GM19463 (cell line): ENCODE measurements around the gene FBXW5.

Source experiments
- ATAC-seq: cut with Tn5 transposase; IDR thresholded peaks from one replicate; pipeline ENCODE4 v1.9.1; 2021; ENCODE audit warnings: mild to moderate bottlenecking, moderate library complexity; ENCODE audit not compliant: unreplicated experiment

Gene FBXW5

GRCh38 chr9:136962163-136962562 lies 17.6 kb upstream of the FBXW5 start:
- ATAC-seq = no peak

DNA sequence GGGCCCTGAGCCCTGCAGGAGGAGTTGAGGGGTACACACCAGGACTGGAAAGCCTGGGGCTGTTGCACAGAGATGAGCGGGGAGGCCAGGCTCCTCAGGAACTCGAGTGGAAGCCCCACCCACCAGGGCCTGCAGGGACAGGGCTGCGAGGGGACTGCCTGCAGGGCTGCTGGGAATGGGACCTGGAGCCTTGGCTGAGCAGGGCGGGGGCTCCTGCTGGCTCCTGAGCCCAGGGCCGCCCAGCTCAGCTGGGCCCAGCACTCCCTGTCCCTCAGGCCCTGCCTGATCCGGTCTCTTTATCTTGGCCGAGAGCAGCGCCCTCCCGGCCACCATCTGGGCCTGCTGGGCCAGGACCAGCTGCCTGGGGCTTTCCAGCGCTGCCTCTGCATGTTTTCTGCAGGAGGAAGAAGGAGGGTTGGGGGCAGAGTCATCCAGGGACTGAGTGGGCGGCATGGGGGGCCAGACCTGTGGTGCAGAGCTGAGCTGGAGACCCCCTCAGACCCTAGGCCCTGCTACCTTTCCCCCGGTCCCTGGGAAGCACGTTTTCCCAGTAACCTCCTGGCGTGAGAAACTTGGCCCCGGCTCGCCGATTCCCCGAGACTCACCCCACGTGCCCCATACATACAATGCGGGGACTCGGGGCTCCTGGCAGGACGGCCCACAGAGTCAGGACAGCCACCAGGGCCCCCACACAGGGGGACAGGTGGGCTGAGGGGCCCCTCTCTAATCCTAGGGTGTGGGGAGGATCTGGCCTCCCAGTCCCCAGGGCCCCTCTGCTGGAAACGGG lies 16.9 kb upstream of the FBXW5 start:
- ATAC-seq = no peak

GRCh38 chr9:136960938-136961275 lies 16.4 kb upstream of the FBXW5 start:
- ATAC-seq = no peak

DNA sequence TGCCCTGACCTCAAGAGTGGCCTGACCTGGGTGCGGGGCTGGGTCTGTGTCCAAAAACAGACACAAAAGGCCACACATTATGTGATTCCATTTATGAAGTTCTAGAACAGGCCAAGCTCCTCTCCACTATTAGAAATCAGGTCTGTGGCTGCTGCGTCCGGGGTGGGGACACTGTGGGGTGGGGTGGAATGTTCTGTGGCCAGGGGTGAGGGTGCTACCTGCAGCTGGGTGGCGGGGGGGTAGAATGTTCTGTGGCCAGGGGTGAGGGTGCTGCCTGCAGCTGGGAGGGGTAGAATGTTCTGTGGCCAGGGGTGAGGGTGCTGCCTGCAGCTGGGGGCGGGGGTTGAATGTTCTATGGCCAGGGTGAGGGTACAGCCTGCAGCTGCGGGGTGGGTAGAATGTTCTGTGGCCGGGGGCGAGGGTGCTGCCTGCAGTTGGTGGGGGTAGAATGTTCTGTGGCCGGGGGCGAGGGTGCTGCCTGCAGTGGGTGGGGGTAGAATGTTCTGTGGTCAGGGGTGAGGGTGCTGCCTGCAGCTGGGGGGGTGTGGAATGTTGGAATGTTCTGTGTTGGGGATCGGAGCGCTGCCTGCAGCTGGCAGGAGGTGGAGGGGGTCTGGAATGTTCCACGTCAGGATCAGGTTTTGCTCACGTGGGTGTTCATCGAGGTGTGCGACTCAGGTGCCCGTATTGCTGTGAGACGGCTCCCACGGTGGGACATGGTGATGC lies 15.8 kb upstream of the FBXW5 start:
- ATAC-seq = no peak

GRCh38 chr9:136958898-136959850 lies 14.6 kb upstream of the FBXW5 start:
- no peak for ATAC-seq

- no peak for ATAC-seq
Measured at GRCh38 chr9:136958473-136958872, 13.9 kb upstream of the FBXW5 start.

DNA sequence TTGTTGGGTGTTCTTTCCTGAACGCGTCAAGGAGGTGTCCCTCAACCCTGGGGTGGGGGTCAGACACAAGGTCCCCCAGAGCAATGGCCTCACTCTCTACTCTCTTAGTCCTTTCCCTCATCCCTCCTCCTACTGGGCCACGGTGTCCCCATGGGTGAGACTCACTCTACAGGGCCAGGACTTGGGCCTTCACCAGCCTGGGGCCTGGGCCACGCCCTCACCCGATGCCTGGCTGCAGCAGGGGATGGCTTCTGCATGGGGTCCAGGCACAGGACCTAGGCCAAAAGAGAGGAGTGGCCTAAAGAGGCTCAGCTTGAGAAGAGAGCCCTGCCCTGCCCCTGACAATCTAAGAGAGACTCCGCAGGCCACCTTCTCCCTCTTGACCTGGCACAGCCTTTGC lies 13.4 kb upstream of the FBXW5 start:
- ATAC-seq = no peak

GRCh38 chr9:136957461-136957860 lies 12.9 kb upstream of the FBXW5 start:
- ATAC-seq = no peak

DNA sequence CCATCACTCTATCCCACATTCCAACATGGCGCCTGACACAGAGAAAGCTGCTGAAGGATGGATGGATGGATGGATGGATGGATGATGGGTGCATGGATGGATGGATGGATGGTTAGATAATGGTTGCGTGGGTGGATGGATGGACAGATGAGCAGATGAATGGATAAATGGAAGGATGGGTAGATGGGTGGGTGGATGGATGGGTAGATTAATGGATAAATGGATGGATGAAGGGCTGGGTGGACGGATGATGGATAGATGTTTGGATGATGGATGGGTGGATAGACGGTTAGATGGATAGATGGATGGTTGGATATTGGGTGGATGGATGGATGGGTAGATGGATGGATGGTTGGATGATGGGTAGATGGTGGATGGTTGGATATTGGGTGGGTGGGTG lies 12.1 kb upstream of the FBXW5 start:
- ATAC-seq = no peak

- ATAC-seq = no peak
Measured at GRCh38 chr9:136955943-136956335, 11.4 kb upstream of the FBXW5 start.

DNA sequence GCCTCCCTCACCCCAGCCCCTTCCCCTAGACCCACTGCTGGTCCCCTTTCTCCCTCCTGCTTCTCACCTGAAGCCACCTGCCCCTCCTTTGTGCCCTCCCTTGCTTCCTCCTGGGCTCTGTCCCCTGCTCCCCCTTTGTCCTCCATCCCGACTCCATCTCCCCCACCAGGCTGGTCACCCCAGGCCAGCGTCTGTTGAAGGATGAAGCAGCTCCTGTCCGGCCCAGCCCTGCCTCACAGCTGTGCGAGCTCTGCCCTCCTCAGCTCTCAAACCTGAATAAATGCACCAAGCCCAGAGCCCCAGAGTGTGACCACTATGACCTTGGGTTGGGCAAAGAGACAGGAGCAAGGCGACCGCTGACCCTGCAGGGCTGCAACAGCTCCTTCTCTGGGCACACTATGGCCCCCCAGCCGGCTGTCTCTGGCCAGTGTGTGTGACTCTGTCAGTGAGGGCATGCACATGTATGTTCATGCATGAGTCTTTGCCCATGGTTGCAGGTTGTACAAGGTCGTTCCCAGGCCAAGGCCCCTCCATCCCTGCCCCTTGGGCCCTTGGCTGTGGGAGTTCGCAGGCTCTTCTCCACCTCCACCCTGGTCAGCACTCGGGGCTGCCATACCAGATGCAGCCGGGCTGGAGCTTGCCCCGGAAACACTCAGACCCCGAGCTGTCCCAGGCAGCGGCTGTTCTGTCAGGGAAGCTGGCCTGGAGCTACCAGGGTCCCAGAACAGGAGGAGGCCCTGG lies 10.8 kb upstream of the FBXW5 start:
- ATAC-seq = no peak

DNA sequence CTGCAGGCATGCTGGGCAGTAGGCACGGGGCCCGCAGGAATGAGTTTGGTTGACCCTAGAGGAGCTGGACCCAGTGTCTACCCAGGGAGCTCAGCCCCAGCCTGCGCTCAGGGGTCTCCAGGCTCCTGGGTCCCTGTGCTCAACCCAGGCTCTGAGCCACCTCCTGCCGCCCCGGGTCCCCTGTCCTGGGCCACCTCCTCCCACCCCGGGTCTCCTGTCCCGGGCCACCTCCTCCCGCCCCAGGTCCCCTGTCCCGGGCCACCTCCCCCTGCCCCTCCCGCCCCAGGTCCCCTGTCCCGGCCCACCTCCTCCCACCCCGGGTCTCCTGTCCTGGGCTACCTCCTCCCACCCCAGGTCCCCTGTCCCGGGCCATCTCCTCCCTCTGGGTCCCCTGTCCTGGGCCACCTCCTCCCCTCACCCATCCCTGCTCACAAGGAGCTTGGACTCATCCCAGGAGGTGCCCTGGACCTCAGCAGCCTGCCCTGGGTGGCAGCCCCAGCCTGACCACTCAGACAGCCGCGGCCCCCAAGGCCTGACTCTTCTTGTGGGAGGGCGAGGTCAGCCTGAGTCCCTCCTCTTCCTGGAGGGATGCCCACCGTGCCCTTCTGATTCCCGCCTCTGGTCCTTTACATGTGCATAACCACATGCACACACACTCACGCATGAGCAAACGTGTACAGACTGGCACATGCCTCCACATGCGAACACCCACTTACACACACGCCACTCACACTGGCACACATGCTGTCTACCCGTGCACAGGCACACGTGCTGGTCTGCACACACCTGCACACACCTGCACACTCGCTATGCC lies 9.9 kb upstream of the FBXW5 start:
- no peak for ATAC-seq

DNA sequence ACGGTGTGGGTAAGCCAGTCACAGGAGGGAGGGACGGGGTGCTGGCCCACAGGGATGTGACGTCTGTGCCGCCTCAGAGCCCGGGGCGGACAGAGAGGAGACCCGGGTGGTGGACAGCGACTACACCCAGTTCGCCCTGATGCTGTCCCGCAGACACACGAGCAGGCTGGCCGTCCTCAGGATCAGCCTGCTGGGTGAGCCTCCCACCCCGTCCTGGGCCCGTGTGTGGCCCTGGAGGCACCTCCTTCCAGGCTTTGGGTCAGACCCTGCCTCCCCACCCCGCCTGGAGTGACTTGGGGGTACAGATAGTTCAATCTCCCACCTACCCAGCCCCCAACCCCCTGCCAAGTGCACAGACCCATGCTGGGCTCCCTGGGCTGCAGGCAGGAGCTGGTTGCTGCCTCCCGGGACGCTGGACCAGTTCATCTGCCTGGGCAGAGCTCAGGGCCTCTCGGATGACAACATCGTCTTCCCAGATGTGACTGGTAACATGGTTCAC lies 9.3 kb upstream of the FBXW5 start:
- no peak for ATAC-seq

DNA sequence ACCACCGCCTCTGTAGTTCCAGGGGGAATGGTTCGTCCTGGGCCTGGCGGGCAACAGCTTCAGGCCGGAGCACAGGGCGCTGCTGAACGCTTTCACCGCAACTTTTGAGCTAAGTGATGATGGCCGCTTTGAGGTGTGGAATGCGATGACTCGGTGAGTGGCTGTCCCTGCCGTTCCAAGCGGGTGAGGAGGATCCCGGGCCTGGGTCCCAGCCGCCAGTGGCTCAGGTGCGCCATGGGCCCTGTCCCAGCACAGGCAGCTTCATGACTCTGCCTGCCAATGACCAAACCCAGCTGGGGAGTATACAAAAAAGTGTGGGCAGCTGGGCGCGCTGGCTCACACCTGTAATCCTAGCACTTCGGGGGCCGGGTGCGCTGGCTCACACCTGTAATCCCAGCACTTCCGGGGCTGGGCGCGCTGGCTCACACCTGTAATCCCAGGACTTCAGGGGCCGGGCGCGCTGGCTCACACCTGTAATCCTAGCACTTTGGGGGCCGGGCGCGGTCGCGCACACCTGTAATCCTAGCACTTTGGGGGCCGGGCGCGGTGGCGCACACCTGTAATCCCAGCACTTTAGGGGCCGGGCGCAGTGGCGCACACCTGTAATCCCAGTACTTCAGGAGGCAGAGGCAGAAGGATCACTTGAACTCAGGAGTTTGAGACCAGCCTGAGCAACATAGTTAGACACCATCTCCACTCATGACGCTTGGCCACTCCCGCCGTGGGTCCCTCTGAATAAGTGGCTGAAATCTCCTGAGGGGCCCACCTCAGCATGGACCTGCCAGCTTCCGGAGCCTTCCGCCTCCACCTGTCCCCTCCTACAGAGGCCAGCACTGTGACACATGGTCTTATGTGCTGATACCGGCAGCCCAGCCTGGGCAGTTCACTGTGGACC lies 8.6 kb upstream of the FBXW5 start:
- no peak for ATAC-seq

- no peak for ATAC-seq
Measured at GRCh38 chr9:136952321-136952850, 7.8 kb upstream of the FBXW5 start.

GRCh38 chr9:136951541-136952320 lies 7.2 kb upstream of the FBXW5 start, which contains the start of gene LCN12:
Gene LCN12, plus strand, starts transcription at chr9:136952273. Its CDS starts 55 bp downstream, at chr9:136952328.
- no peak for ATAC-seq

DNA sequence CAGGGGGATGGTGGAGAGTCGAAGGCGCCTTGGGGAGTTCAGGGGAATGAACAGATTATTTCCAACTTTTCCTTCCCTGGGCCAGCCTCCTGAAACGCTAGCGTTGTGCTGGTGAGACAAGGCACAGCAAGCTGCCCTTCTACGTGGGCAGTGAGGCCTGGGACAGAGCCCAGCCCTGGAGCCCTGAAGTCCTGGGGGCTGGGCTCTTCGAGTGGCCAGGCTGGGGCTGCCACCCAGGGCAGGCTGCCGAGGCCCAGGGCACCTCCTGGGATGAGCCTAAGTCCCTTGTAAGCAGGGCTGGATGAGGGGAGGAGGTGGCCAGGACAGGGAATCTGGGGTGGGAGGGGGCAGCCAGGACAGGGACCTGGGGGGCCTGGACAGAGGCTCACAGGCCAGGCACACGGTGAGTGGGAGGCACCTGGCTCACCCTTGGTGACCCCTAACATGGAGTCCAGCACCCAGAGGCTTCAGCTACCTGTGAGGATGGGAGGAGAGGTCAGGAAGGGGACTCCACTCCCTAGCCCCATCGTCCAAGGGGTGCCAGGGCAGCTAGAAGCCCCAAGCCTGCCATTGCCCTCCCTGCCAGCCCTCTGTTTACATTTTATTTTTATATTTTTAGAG lies 6.2 kb upstream of the FBXW5 start:
- ATAC-seq = no peak
